ENCODE measurements around the gene GEMIN7.

DNA sequence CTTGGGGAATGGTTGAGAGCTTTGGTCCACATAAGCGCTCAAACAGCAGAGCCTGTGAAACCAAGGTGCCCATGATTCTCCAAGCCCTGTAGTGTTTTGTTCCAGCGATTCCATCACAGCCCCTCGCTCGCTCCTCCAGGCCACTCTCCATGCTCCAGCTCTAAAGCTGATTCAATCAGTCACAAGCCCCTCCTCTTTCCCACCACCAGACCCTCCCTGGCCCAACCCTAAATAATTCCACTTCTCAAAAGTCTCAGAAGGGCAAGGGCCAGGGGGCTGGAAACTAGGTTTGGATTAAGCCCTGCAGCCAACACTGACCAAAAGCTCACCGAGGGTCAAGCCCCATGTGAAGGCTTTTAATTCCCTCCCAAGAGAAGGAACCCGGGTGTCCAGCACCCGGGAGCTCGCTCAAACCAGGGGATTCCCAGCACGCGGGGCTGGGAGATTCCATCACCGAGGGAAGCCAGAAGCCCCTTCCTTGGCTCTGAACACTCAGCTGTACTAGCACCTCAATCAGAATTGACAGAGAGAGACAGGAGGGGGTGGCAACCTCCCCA, 4.2 kb upstream of the GEMIN7 start:
- TF ChIP-seq, protein P1, sequence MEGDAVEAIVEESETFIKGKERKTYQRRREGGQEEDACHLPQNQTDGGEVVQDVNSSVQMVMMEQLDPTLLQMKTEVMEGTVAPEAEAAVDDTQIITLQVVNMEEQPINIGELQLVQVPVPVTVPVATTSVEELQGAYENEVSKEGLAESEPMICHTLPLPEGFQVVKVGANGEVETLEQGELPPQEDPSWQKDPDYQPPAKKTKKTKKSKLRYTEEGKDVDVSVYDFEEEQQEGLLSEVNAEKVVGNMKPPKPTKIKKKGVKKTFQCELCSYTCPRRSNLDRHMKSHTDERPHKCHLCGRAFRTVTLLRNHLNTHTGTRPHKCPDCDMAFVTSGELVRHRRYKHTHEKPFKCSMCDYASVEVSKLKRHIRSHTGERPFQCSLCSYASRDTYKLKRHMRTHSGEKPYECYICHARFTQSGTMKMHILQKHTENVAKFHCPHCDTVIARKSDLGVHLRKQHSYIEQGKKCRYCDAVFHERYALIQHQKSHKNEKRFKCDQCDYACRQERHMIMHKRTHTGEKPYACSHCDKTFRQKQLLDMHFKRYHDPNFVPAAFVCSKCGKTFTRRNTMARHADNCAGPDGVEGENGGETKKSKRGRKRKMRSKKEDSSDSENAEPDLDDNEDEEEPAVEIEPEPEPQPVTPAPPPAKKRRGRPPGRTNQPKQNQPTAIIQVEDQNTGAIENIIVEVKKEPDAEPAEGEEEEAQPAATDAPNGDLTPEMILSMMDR (IDR thresholded peaks at IDR 0.05; ENCODE audit: insufficient read depth, low read length) = no peak
- TF ChIP-seq POLR2AphosphoS5 (IDR thresholded peaks at IDR 0.05; ENCODE audit: low read depth) = no peak
